ENCODE data around the gene GATA5. TPM values are rescaled to one million over a fixed set of nuclear protein-coding genes. Genes with fewer than 3 reads are reported as not detected.

The GATA5 gene
- total and polyA plus RNA-seq, 10 of the 15 experiments (the other 5 are each of a cell fraction or from before 2014, with no cell fraction given) = not detected

- TF ChIP-seq ZBTB40 (IDR thresholded peaks at IDR 0.05; ENCODE audit: borderline replicate concordance) (no peak), YY1 (IDR thresholded peaks at IDR 0.05; ENCODE audit: low read depth, low read length) (no peak), STAT3 (IDR thresholded peaks at IDR 0.05; ENCODE audit: low read depth, low read length) (no peak), KLF5 (IDR thresholded peaks at IDR 0.05; ENCODE audit: partially characterized antibody) (no peak), CHD1 (IDR thresholded peaks at IDR 0.05; ENCODE audit: low read depth, low read length) (no peak), ZNF207 (IDR thresholded peaks at IDR 0.05; ENCODE audit: borderline replicate concordance) (no peak)
Observed at GRCh38 chr20:62522748-62523396, 47.1 kb upstream of the GATA5 start (continued).

GRCh38 chr20:62519826-62520225, 44.0 kb upstream of the GATA5 start:
- H3K4me2 ChIP-seq (ENCODE audit: control insufficient read depth, insufficient read depth) = no peak overlapping the region
- in situ Hi-C loops (cut with MboI) = no loop called here
- SMC1A ChIA-PET (ENCODE audit: uncharacterized antibody, unreplicated experiment) = no interaction called here
- ATAC-seq = no peak
- POLR2A ChIA-PET = no interaction called here
- H3K4me1 ChIP-seq (ENCODE audit: control insufficient read depth, insufficient read depth, low read length) = no peaks in the 10 kb centered on the region
- intact Hi-C loops (cut with micrococcal nuclease; ENCODE audit: unreplicated experiment) = no loop called here
- H3K27me3 ChIP-seq (replicated peaks in 1 of 2; ENCODE audit: control insufficient read depth in 2 of 2, insufficient read depth in 2 of 2, low read length in 1 of 2) = peaks cover 4 to 7% of the 10 kb centered on the region in 2 experiments
- BruUV-seq (replicated peaks) = no TSS peak
- H2AFZ ChIP-seq (ENCODE audit: control insufficient read depth, low read depth, low read length) = no peak overlapping the region
- RAD21 ChIA-PET (ENCODE audit: unreplicated experiment) = no interaction called here
- no peaks in the 10 kb centered on the region for H3K79me2 ChIP-seq (ENCODE audit: control insufficient read depth, insufficient read depth, low read length)
- no peak overlapping the region for H3K4me3 ChIP-seq
- no peaks in the 10 kb centered on the region for H3K36me3 ChIP-seq (ENCODE audit: control insufficient read depth in 2 of 2, insufficient read depth in 2 of 2, low read length in 1 of 2)
- no peaks in the 10 kb centered on the region for H4K20me1 ChIP-seq (ENCODE audit: control insufficient read depth, insufficient read depth)
- no peaks in the 10 kb centered on the region for H3K9me3 ChIP-seq (replicated peaks; ENCODE audit: control insufficient read depth, insufficient read depth, low read length)
- WGBS (ENCODE audit: insufficient coverage, insufficient replicate concordance, low lambda C conversion rate, missing lambda C conversion rate) = 50% methylated on average over 13 of the region's 13 CpGs
- H3K27ac ChIP-seq (ENCODE audit: control insufficient read depth, insufficient read depth) = no peak overlapping the region
- no peak for DNase-seq (ENCODE audit: low read depth, low spot score)
- TF ChIP-seq MYB (IDR thresholded peaks at IDR 0.05; ENCODE audit: borderline replicate concordance, low read depth, low read length) = no peak
- no peak for TF ChIP-seq NFYB (IDR thresholded peaks at IDR 0.05; ENCODE audit: insufficient read depth, low read depth, low read length)
- TF ChIP-seq NBN (IDR thresholded peaks at IDR 0.05) = no peak
- TF ChIP-seq NFYA (IDR thresholded peaks at IDR 0.05; ENCODE audit: borderline replicate concordance, low read depth, low read length) = no peak
- no peak for TF ChIP-seq ZNF592 (IDR thresholded peaks at IDR 0.05)
- no peak for TF ChIP-seq ASH2L (IDR thresholded peaks at IDR 0.05; ENCODE audit: borderline replicate concordance, low read depth)
- TF ChIP-seq DPF2 (IDR thresholded peaks at IDR 0.05) = no peak
- no peak for TF ChIP-seq IRF3 (IDR thresholded peaks at IDR 0.05)
- no peak for TF ChIP-seq YY1 (IDR thresholded peaks at IDR 0.05; ENCODE audit: low read depth, low read length)
- no peak for TF ChIP-seq ZNF24 (IDR thresholded peaks at IDR 0.05)
- no peak for FAIRE-seq
- no peak overlapping the region for H3K9ac ChIP-seq (ENCODE audit: control insufficient read depth, insufficient read depth, low read length)
- CTCF ChIA-PET = no interaction called here
